Trophoblast cell (in vitro differentiated cells and primary cell): ENCODE results near the gene MYO1E.

Experiments
- DNase-seq, 2 donors: peaks; one replicate each; pipeline ENCODE4 v3.0.0-alpha.2; 2016
- H2AFZ ChIP-seq: 2 replicates; pipeline ENCODE4 v1.6.1; 2013; ENCODE audit warnings: low read length, moderate library complexity, mild to moderate bottlenecking; ENCODE audit not compliant: insufficient read depth, poor library complexity
- H2AK5ac ChIP-seq: 2 replicates; pipeline ENCODE4 v1.6.1; 2013; ENCODE audit warnings: mild to moderate bottlenecking, low read length
- H2BK120ac ChIP-seq: 2 replicates; pipeline ENCODE4 v1.6.1; 2013; ENCODE audit warnings: low read length, mild to moderate bottlenecking, moderate library complexity; ENCODE audit not compliant: insufficient read depth, poor library complexity
- H2BK12ac ChIP-seq: 2 replicates; pipeline ENCODE4 v1.6.1; 2013; ENCODE audit warnings: mild to moderate bottlenecking, low read length, moderate library complexity
- H2BK5ac ChIP-seq: 2 replicates; pipeline ENCODE4 v1.6.1; 2013; ENCODE audit warnings: low read length, low read depth, moderate library complexity, mild to moderate bottlenecking; ENCODE audit not compliant: poor library complexity
- H3K14ac ChIP-seq: 2 replicates; pipeline ENCODE4 v1.6.1; 2013; ENCODE audit warnings: mild to moderate bottlenecking, low read length
- H3K18ac ChIP-seq: 2 replicates; pipeline ENCODE4 v1.6.1; 2013; ENCODE audit warnings: mild to moderate bottlenecking, low read length
- H3K23ac ChIP-seq: 2 replicates; pipeline ENCODE4 v1.6.1; 2013; ENCODE audit warnings: low read length
- H3K27ac ChIP-seq: 2 replicates; pipeline ENCODE4 v1.5.1; 2013; ENCODE audit warnings: low read depth, mild to moderate bottlenecking, inconsistent platforms, low read length, moderate library complexity
- H3K27me3 ChIP-seq: 2 replicates; pipeline ENCODE4 v1.6.1; 2013; ENCODE audit warnings: inconsistent platforms, mild to moderate bottlenecking, low read length, moderate library complexity; ENCODE audit not compliant: insufficient read depth
- H3K36me3 ChIP-seq, 2 experiments: 1 replicate in 1 of 2; 2 replicates in 1 of 2; pipeline ENCODE4 v1.6.1; 2013; ENCODE audit warnings: low read length in 2 of 2, mild to moderate bottlenecking in 2 of 2, moderate library complexity in 1 of 2; ENCODE audit not compliant: insufficient read depth in 2 of 2, control insufficient read depth in 1 of 2
- H3K4ac ChIP-seq: 2 replicates; pipeline ENCODE4 v1.6.1; 2013; ENCODE audit warnings: low read depth, mild to moderate bottlenecking, low read length, moderate library complexity
- H3K4me1 ChIP-seq, 2 experiments: 1 replicate in 1 of 2; 2 replicates in 1 of 2; pipeline ENCODE4 v1.6.1; 2013; ENCODE audit warnings: low read length in 2 of 2, mild to moderate bottlenecking in 2 of 2, moderate library complexity in 1 of 2; ENCODE audit not compliant: insufficient read depth in 2 of 2, control insufficient read depth in 1 of 2
- H3K4me2 ChIP-seq: 2 replicates; pipeline ENCODE4 v1.6.1; 2013; ENCODE audit warnings: inconsistent platforms, mild to moderate bottlenecking, low read length, moderate library complexity
- H3K4me3 ChIP-seq: 2 replicates; pipeline ENCODE4 v1.5.1; 2013; ENCODE audit warnings: mild to moderate bottlenecking, low read depth, low read length, inconsistent platforms
- H3K79me1 ChIP-seq: one replicate; pipeline ENCODE4 v1.6.1; 2013; ENCODE audit warnings: low read length
- H3K79me2 ChIP-seq: 2 replicates; pipeline ENCODE4 v1.6.1; 2013; ENCODE audit warnings: low read length, mild to moderate bottlenecking; ENCODE audit not compliant: control insufficient read depth, insufficient read depth, poor library complexity
- H3K9ac ChIP-seq: 2 replicates; pipeline ENCODE4 v1.6.1; 2013; ENCODE audit warnings: mild to moderate bottlenecking, low read length
- H3K9me3 ChIP-seq: 2 replicates; pipeline ENCODE4 v1.6.1; 2013; ENCODE audit warnings: low read depth, mild to moderate bottlenecking, control low read depth, inconsistent platforms, low read length; ENCODE audit not compliant: insufficient read depth
- H4K12ac ChIP-seq: 2 replicates; pipeline ENCODE4 v1.6.1; 2013; ENCODE audit warnings: low read depth, mild to moderate bottlenecking, low read length, moderate library complexity
- H4K8ac ChIP-seq: 2 replicates; pipeline ENCODE4 v1.6.1; 2013; ENCODE audit warnings: low read depth, mild to moderate bottlenecking, low read length, moderate library complexity
- H4K91ac ChIP-seq: one replicate; pipeline ENCODE4 v1.6.1; 2013; ENCODE audit warnings: low read depth, mild to moderate bottlenecking, low read length, moderate library complexity
- WGBS: extraction: QIAGEN DNeasy Blood & Tissue Kit; methylation state at CpG from one replicate; pipeline ENCODE4 v1.1.7; 2013; ENCODE audit warnings: missing lambda C conversion rate; ENCODE audit not compliant: insufficient read length, insufficient coverage; ENCODE audit errors: extremely low coverage; 5-methylcytosine and 5-hydroxymethylcytosine counted together

Gene MYO1E

DNA sequence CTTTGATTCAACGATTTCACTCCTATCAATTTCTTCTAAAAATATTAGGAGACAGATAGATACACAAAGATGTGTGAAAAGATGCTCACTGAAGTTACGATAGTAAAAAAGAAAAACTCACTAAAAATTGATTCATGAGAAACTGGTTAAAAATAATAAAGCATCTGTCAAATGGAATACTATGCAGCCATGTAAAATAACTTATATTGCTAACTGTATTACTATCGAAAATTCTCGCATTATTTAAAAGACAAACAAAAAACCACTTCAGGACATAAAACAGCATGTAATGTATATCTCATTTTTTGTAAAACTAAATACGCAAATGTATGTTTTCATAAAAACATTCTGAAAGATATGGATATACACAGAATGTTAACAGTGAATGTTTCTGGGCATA lies 199.5 kb downstream of the MYO1E start:
- H2AFZ ChIP-seq: no peak overlapping the region
- no peak overlapping the region for H2AK5ac ChIP-seq
- peaks cover 2% of the 10 kb centered on the region for H3K79me1 ChIP-seq
- H2BK12ac ChIP-seq: no peak overlapping the region
- no peak overlapping the region for H4K8ac ChIP-seq
- no peak overlapping the region for H3K4ac ChIP-seq
- H3K4me1 ChIP-seq: peaks cover 2 to 5% of the 10 kb centered on the region in 2 experiments
- no peaks in the 10 kb centered on the region for H3K79me2 ChIP-seq
- H3K9ac ChIP-seq: no peak overlapping the region
- DNase-seq: no peak
- H3K36me3 ChIP-seq: peaks cover 6 to 18% of the 10 kb centered on the region in 2 experiments
- no peak overlapping the region for H3K4me3 ChIP-seq
- no peaks in the 10 kb centered on the region for H3K27me3 ChIP-seq
- H2BK120ac ChIP-seq: no peak overlapping the region
- no peak overlapping the region for H4K12ac ChIP-seq
- H4K91ac ChIP-seq: no peak overlapping the region
- no peak overlapping the region for H3K27ac ChIP-seq
- no peak overlapping the region for H2BK5ac ChIP-seq
- no peak overlapping the region for H3K18ac ChIP-seq
- no peak overlapping the region for H3K14ac ChIP-seq
- no peak overlapping the region for H3K4me2 ChIP-seq
- no peaks in the 10 kb centered on the region for H3K9me3 ChIP-seq
- WGBS: no CpG with 5 or more reads among the region's 5 CpGs
- no peak overlapping the region for H3K23ac ChIP-seq

DNA sequence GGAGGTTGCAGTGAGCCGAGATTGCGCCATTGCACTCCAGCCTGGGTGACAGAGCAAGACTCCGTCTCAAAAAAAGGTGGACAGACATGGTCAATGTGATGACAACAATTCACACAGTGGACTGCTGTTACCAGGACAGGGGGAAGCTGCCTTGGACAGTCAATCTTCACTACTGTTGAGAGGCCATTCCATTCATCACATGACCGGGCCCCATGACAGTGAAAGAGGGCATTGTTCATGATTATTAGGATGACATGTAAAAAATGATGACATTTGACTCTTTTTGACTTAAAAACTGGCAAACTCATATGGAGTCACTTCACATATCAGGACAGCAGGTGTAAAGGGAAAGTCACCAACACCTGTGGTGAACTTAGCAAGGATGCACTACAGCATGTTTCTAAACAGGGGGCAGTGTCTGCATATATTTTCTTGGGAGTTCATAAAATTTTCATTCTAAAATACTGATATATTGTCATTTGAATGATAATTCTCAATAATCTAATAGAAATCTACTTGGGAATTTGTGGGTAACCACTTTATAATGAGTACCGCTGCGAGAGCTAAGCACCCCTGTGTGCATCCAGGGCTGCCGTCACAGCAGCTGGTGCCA lies 200.3 kb downstream of the MYO1E start:
- no peak overlapping the region for H4K12ac ChIP-seq
- no peaks in the 10 kb centered on the region for H3K9me3 ChIP-seq
- H3K23ac ChIP-seq: no peak overlapping the region
- H3K14ac ChIP-seq: no peak overlapping the region
- H3K9ac ChIP-seq: no peak overlapping the region
- no peak overlapping the region for H3K4me3 ChIP-seq
- no peak overlapping the region for H2BK5ac ChIP-seq
- peaks cover 2% of the 10 kb centered on the region for H3K79me1 ChIP-seq
- H2BK12ac ChIP-seq: no peak overlapping the region
- H3K79me2 ChIP-seq: no peaks in the 10 kb centered on the region
- H3K18ac ChIP-seq: no peak overlapping the region
- H2BK120ac ChIP-seq: no peak overlapping the region
- no peak overlapping the region for H3K27ac ChIP-seq
- no peak for DNase-seq
- H3K36me3 ChIP-seq: peaks cover 6 to 15% of the 10 kb centered on the region in 2 experiments
- H3K4ac ChIP-seq: no peak overlapping the region
- H3K4me1 ChIP-seq: peaks cover 2 to 5% of the 10 kb centered on the region in 2 experiments
- H3K27me3 ChIP-seq: no peaks in the 10 kb centered on the region
- no peak overlapping the region for H2AFZ ChIP-seq
- no peak overlapping the region for H4K8ac ChIP-seq
- no peak overlapping the region for H2AK5ac ChIP-seq
- no peak overlapping the region for H4K91ac ChIP-seq
- WGBS: no CpG with 5 or more reads among the region's 7 CpGs
- no peak overlapping the region for H3K4me2 ChIP-seq

GRCh38 chr15:59171067-59171397 lies 201.6 kb downstream of the MYO1E start:
- H3K4me1 ChIP-seq: peaks cover 7 to 10% of the 10 kb centered on the region in 2 experiments
- DNase-seq: no peak
- no peak overlapping the region for H2AK5ac ChIP-seq
- H3K79me2 ChIP-seq: no peaks in the 10 kb centered on the region
- WGBS: no CpG with 5 or more reads among the region's 8 CpGs
- no peak overlapping the region for H2BK12ac ChIP-seq
- H3K9me3 ChIP-seq: no peaks in the 10 kb centered on the region
- no peaks in the 10 kb centered on the region for H3K27me3 ChIP-seq
- no peak overlapping the region for H2BK120ac ChIP-seq
- no peak overlapping the region for H3K4me2 ChIP-seq
- no peak overlapping the region for H3K4me3 ChIP-seq
- no peak overlapping the region for H2AFZ ChIP-seq
- H3K79me1 ChIP-seq: peaks cover 6% of the 10 kb centered on the region
- H3K27ac ChIP-seq: no peak overlapping the region
- no peak overlapping the region for H4K91ac ChIP-seq
- no peak overlapping the region for H3K14ac ChIP-seq
- H3K4ac ChIP-seq: no peak overlapping the region
- H3K23ac ChIP-seq: no peak overlapping the region
- H3K18ac ChIP-seq: no peak overlapping the region
- H3K9ac ChIP-seq: no peak overlapping the region
- no peak overlapping the region for H4K8ac ChIP-seq
- no peak overlapping the region for H2BK5ac ChIP-seq
- H4K12ac ChIP-seq: no peak overlapping the region
- H3K36me3 ChIP-seq: peaks cover 6 to 15% of the 10 kb centered on the region in 2 experiments

- no CpG with 5 or more reads among the region's 12 CpGs for WGBS
Measured at GRCh38 chr15:59170295-59171066, 202.2 kb downstream of the MYO1E start.

More at GRCh38 chr15:59170295-59171066, 202.2 kb downstream of the MYO1E start:
- H3K18ac ChIP-seq: no peak overlapping the region
- no peak overlapping the region for H3K4me3 ChIP-seq
- H3K79me2 ChIP-seq: no peaks in the 10 kb centered on the region
- no peak overlapping the region for H3K14ac ChIP-seq
- H3K23ac ChIP-seq: no peak overlapping the region
- no peaks in the 10 kb centered on the region for H3K9me3 ChIP-seq
- peaks cover 9 to 13% of the 10 kb centered on the region in 2 experiments for H3K4me1 ChIP-seq
- DNase-seq: no peak
- H2AK5ac ChIP-seq: no peak overlapping the region
- H3K4ac ChIP-seq: no peak overlapping the region
- peaks cover 6 to 15% of the 10 kb centered on the region in 2 experiments for H3K36me3 ChIP-seq
- H2BK12ac ChIP-seq: no peak overlapping the region
- H2BK120ac ChIP-seq: no peak overlapping the region
- no peak overlapping the region for H3K9ac ChIP-seq
- H3K79me1 ChIP-seq: peaks cover 11% of the 10 kb centered on the region
- no peaks in the 10 kb centered on the region for H3K27me3 ChIP-seq
- no peak overlapping the region for H2AFZ ChIP-seq
- no peak overlapping the region for H2BK5ac ChIP-seq
- H4K91ac ChIP-seq: no peak overlapping the region
- no peak overlapping the region for H4K12ac ChIP-seq
- no peak overlapping the region for H4K8ac ChIP-seq
- H3K27ac ChIP-seq: no peak overlapping the region
- H3K4me2 ChIP-seq: no peak overlapping the region
